Suprapubic skin (tissue), 3 donors: Measurements from ENCODE around the gene CATSPERD.

ENCODE experiments used
- CTCF ChIP-seq, 2 donors: fragments of 200-600 bp in 1 of 2; fragments of 450-650 bp in 1 of 2; sonication (generic) in 1 of 2; IDR thresholded peaks; one replicate each; pipeline ENCODE4 v1.5.1; 2016 to 2019; ENCODE audit warnings: antibody characterized with exemption in 2 of 2, mild to moderate bottlenecking in 1 of 2, moderate library complexity in 1 of 2
- POLR2A ChIP-seq, 2 donors: fragments of 450-650 bp; IDR thresholded peaks; one replicate each; pipeline ENCODE4 v1.6.1; 2017; ENCODE audit warnings: antibody characterized with exemption in 2 of 2, mild to moderate bottlenecking in 2 of 2, moderate library complexity in 2 of 2

GRCh38 chr19:5680084-5680436 lies 40.4 kb upstream of the CATSPERD start:
- no peak for TF ChIP-seq POLR2A (IDR thresholded peaks at IDR 0.05)
- no peak for TF ChIP-seq CTCF (IDR thresholded peaks at IDR 0.05)
